ENCODE data around the gene HSD17B1.
A peak's percentile ranks its signal among the peaks of the same experiment; 100 is the strongest.

- no peak for TF ChIP-seq EZH2 (conservative IDR thresholded peaks at IDR 0.05; ENCODE audit: low read depth, low read length)
- TF ChIP-seq TARDBP (CRISPR knock-in tag; IDR thresholded peaks at IDR 0.05), result no peak
- TF ChIP-seq ZBTB20 (CRISPR knock-in tag; IDR thresholded peaks at IDR 0.05; ENCODE audit: borderline replicate concordance, low read depth), result no peak
- no peak for TF ChIP-seq SRSF1 (optimal IDR thresholded peaks at IDR 0.05; ENCODE audit: low read depth, low read length)
- TF ChIP-seq BRD4 (CRISPR knock-in tag; IDR thresholded peaks at IDR 0.05), result 0 out of 2 replicates have a peak, but pooled peaks have one; percentile 48
- peak in 1 of 2 experiments; percentile 58; a peak in 2 of 4 replicates for TF ChIP-seq POLR2A (IDR thresholded peaks at IDR 0.05; ENCODE audit: insufficient read depth in 1 of 2, low read depth in 2 of 2, low read length in 2 of 2)
- peak in 1 of 2 experiments; percentile 37; a peak in 2 of 4 replicates for TF ChIP-seq EP300 (IDR thresholded peaks at IDR 0.05; ENCODE audit: low read depth in 2 of 2, low read length in 2 of 2)
- no peak for TF ChIP-seq EP300 (CRISPR knock-in tag; IDR thresholded peaks at IDR 0.05; ENCODE audit: borderline replicate concordance)
- no peak for TF ChIP-seq ZBTB26 (CRISPR knock-in tag; IDR thresholded peaks at IDR 0.05; ENCODE audit: borderline replicate concordance)
- TF ChIP-seq CTCF (CRISPR knock-in tag; IDR thresholded peaks at IDR 0.05), result no peak
- TF ChIP-seq SAFB2 (CRISPR knock-in tag; IDR thresholded peaks at IDR 0.05; ENCODE audit: borderline replicate concordance, low read depth), result 0 out of 2 replicates have a peak, but pooled peaks have one; percentile 17
Measured at GRCh38 chr17:42544874-42545283, 7.8 kb upstream of the HSD17B1 start.
